KMS-11 (cell line): ENCODE measurements around the gene KCNQ1.

ENCODE experiments used
- H2AFZ ChIP-seq: fragments of 200-600 bp; sonication (generic); 2 replicates; pipeline ENCODE4 v1.6.1; 2016; ENCODE audit warnings: antibody characterized with exemption, mixed run types, low read depth
- H3K27ac ChIP-seq: fragments of 200-600 bp; sonication (generic); 2 replicates; pipeline ENCODE4 v1.6.1; 2016; ENCODE audit warnings: mild to moderate bottlenecking, mixed run types
- H3K27me3 ChIP-seq: fragments of 200-600 bp; sonication (generic); 2 replicates; pipeline ENCODE4 v1.6.1; 2017; ENCODE audit warnings: mild to moderate bottlenecking, low read depth, mixed run types, moderate library complexity; ENCODE audit not compliant: insufficient read depth
- H3K36me3 ChIP-seq: fragments of 200-600 bp; sonication (generic); 2 replicates; pipeline ENCODE4 v1.6.1; 2017; ENCODE audit warnings: mild to moderate bottlenecking, mixed run types; ENCODE audit not compliant: insufficient read depth
- H3K4me1 ChIP-seq: fragments of 200-600 bp; sonication (generic); 2 replicates; pipeline ENCODE4 v1.6.1; 2016; ENCODE audit warnings: mild to moderate bottlenecking, low read depth, mixed run types; ENCODE audit not compliant: poor library complexity, severe bottlenecking
- H3K4me2 ChIP-seq: fragments of 200-600 bp; sonication (generic); 2 replicates; pipeline ENCODE4 v1.7.0; 2016; ENCODE audit warnings: mild to moderate bottlenecking, mixed run types
- H3K4me3 ChIP-seq: fragments of 200-600 bp; sonication (generic); IDR thresholded peaks from 2 replicates; pipeline ENCODE4 v1.6.1; 2017; ENCODE audit warnings: low read depth, low read length, mixed read lengths; ENCODE audit not compliant: insufficient read depth
- H3K79me2 ChIP-seq: fragments of 200-600 bp; sonication (generic); 2 replicates; pipeline ENCODE4 v1.6.1; 2016; ENCODE audit warnings: low read depth, mixed run types; ENCODE audit not compliant: insufficient read depth
- H3K9ac ChIP-seq: fragments of 200-600 bp; sonication (generic); 2 replicates; pipeline ENCODE4 v1.6.1; 2016; ENCODE audit warnings: mild to moderate bottlenecking, mixed run types
- H4K20me1 ChIP-seq: fragments of 200-600 bp; sonication (generic); 2 replicates; pipeline ENCODE4 v1.6.1; 2016; ENCODE audit warnings: mild to moderate bottlenecking, mixed run types; ENCODE audit not compliant: insufficient read depth
- CTCF ChIP-seq: fragments of 200-600 bp; sonication (generic); conservative IDR thresholded peaks from 2 replicates; pipeline ENCODE4 v1.6.1; 2017; ENCODE audit warnings: low read depth, mild to moderate bottlenecking, antibody characterized with exemption, low read length, moderate library complexity, mixed read lengths

The KCNQ1 gene

GRCh38 chr11:2715716-2716350 lies 271.0 kb downstream of the KCNQ1 start:
- H3K9ac ChIP-seq = no peak overlapping the region
- H3K4me2 ChIP-seq = no peak overlapping the region
- TF ChIP-seq CTCF = no peak
- no peaks in the 10 kb centered on the region for H3K79me2 ChIP-seq
- no peak overlapping the region for H2AFZ ChIP-seq
- H4K20me1 ChIP-seq = no peaks in the 10 kb centered on the region
- no peak overlapping the region for H3K27ac ChIP-seq
- no peaks in the 10 kb centered on the region for H3K36me3 ChIP-seq
- no peaks in the 10 kb centered on the region for H3K4me1 ChIP-seq
- no peaks in the 10 kb centered on the region for H3K27me3 ChIP-seq
- no peak overlapping the region for H3K4me3 ChIP-seq

GRCh38 chr11:2716376-2717095 lies 271.7 kb downstream of the KCNQ1 start:
- no peak overlapping the region for H3K9ac ChIP-seq
- no peaks in the 10 kb centered on the region for H3K4me1 ChIP-seq

GRCh38 chr11:2717561-2718325 lies 272.9 kb downstream of the KCNQ1 start:
- Histone ChIP-seq H4K20me1 (no peaks in the 10 kb centered on the region), H3K4me3 (no peak overlapping the region), H2AFZ (no peak overlapping the region), H3K36me3 (no peaks in the 10 kb centered on the region), H3K79me2 (no peaks in the 10 kb centered on the region), H3K9ac (no peak overlapping the region), H3K4me2 (no peak overlapping the region), H3K4me1 (no peaks in the 10 kb centered on the region), H3K27ac (no peak overlapping the region), H3K27me3 (no peaks in the 10 kb centered on the region)
- TF ChIP-seq CTCF = no peak

More at GRCh38 chr11:2716376-2717095, 271.7 kb downstream of the KCNQ1 start:
- no peaks in the 10 kb centered on the region for H3K36me3 ChIP-seq
- no peak for TF ChIP-seq CTCF
- no peak overlapping the region for H3K4me2 ChIP-seq
- no peaks in the 10 kb centered on the region for H3K27me3 ChIP-seq
- no peak overlapping the region for H3K27ac ChIP-seq
- no peaks in the 10 kb centered on the region for H4K20me1 ChIP-seq
- H3K79me2 ChIP-seq = no peaks in the 10 kb centered on the region
- H2AFZ ChIP-seq = no peak overlapping the region
- no peak overlapping the region for H3K4me3 ChIP-seq

GRCh38 chr11:2718817-2719438 lies 274.1 kb downstream of the KCNQ1 start:
- Histone ChIP-seq H3K27ac (no peak overlapping the region), H3K36me3 (no peaks in the 10 kb centered on the region), H3K4me1 (no peaks in the 10 kb centered on the region), H3K4me2 (no peak overlapping the region), H3K4me3 (no peak overlapping the region), H3K9ac (no peak overlapping the region), H3K79me2 (no peaks in the 10 kb centered on the region), H4K20me1 (no peaks in the 10 kb centered on the region), H3K27me3 (no peaks in the 10 kb centered on the region), H2AFZ (no peak overlapping the region)
- no peak for TF ChIP-seq CTCF
